Measurements from ENCODE around the gene PIK3R5.

The PIK3R5 gene

DNA sequence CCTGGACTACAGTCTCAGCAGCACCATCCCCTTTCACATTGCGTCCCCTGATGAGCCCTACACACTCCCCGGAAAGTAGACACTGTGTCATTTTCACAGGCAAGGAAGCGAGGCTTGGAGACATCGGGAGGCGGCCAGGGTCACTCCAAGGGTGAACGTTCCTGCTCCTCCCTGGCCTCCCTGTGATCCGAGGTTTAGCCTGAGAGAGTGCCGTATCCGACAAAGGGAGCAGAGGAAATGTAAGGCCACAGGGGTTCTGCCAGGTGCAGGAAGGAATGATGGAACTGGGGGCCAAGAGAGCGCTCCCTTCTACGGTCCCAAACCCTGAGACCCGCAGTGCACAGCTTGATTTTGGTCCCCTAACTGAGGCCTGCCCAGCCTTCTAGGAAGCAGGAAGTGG lies 90.1 kb downstream of the PIK3R5 start:
- no peak for DNase-seq
- in situ Hi-C loops (cut with HindIII; ENCODE audit: low pct_ligation_motif_present, low sequenced_read_pairs) = no loop called here
- Histone ChIP-seq H3K36me3 (replicated peaks) (no peaks in the 10 kb centered on the region), H3K27ac (no peak overlapping the region), H3K27me3 (replicated peaks) (no peaks in the 10 kb centered on the region), H3K4me3 (ENCODE audit: low read depth, low read length) (no peak overlapping the region)
- TF ChIP-seq, protein P1, sequence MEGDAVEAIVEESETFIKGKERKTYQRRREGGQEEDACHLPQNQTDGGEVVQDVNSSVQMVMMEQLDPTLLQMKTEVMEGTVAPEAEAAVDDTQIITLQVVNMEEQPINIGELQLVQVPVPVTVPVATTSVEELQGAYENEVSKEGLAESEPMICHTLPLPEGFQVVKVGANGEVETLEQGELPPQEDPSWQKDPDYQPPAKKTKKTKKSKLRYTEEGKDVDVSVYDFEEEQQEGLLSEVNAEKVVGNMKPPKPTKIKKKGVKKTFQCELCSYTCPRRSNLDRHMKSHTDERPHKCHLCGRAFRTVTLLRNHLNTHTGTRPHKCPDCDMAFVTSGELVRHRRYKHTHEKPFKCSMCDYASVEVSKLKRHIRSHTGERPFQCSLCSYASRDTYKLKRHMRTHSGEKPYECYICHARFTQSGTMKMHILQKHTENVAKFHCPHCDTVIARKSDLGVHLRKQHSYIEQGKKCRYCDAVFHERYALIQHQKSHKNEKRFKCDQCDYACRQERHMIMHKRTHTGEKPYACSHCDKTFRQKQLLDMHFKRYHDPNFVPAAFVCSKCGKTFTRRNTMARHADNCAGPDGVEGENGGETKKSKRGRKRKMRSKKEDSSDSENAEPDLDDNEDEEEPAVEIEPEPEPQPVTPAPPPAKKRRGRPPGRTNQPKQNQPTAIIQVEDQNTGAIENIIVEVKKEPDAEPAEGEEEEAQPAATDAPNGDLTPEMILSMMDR (IDR thresholded peaks at IDR 0.05; ENCODE audit: low read depth, low read length, missing control alignments) = no peak

DNA sequence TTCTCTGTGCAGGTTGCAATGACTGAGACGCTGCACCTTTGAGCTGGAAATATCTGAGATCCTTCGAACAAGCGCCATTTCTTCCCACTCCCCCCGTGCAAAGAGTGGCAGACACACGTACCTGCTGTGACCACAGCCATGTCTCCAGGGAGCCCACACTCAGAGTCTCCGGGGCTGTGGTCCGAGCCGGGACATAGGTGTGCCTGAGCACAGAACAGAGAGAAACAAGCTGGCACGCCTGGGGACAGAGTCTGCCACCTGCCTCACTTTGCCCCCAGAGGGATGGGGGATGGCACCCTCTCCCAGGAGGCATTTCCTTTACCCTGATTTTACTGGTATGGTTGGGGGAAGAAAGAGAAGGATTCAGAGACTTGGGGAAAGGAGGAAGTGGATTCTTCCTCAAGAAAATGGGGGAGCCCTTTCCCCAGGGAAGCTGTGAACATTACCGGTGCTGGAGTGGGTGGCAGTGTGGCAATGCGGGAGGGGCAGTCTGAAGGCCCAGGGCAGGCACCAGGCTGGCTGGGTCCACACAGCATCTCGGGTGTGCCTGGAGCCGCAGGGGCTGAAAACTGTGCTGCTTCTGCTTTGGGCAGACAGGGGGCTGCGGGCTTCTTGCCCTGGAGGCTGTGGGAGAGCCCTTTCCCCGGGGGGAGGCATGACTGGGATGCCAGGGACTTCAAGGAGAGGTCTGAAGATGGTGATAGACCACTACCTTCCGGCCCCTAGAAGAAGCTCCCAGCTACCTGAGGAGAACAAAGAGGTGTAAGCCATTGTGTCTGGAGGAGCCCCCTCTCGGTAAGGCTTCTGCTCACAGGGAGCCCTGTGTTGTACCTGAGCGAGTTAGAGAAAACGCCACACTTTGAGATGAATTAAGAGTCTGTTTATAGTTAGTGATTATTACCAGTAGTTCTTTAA lies 91.4 kb downstream of the PIK3R5 start:
- Histone ChIP-seq H3K27me3 (replicated peaks) (no peaks in the 10 kb centered on the region), H3K27ac (no peak overlapping the region), H3K36me3 (replicated peaks) (no peaks in the 10 kb centered on the region), H3K4me3 (ENCODE audit: low read depth, low read length) (no peak overlapping the region)
- DNase-seq = no peak
- in situ Hi-C loops (cut with HindIII; ENCODE audit: low pct_ligation_motif_present, low sequenced_read_pairs) = no loop called here
- TF ChIP-seq, protein P1 (IDR thresholded peaks at IDR 0.05; ENCODE audit: low read depth, low read length, missing control alignments) = no peak

DNA sequence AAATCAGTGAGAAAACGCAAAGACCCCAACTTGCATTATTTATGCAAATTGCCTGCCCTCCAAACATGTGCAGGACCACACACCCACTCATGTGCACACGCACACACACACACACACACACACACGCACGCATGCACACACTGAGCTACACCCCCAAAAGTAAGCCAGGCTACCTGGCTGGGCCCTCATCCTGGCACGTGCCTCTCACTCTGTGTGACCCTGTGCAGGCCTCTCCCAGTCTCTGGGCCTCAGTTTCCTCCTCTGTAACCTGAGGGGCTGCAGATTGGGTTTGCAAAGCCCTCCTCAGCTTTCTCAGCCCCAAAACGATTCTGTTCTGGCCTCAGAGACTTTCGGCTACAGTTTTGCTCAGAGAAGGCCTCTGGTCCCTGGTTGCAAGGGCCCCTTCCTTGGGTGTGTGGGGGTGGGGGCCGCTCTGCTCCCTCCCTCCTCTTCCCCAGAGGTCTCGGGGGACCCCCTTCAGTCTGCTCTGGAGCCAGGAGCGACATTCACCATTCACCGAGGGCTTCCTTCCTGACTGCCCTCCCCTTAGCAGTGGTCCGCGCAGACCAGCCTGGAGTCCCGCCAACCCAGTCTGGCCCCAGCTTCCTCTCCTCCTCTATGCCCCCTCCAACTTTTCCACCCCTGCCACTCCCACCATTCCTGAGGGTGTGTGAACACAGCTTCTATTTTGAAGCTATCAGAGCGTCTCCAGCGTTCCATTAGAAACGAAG lies 92.6 kb downstream of the PIK3R5 start:
- Histone ChIP-seq H3K4me3 (ENCODE audit: low read depth, low read length) (no peak overlapping the region), H3K36me3 (replicated peaks) (no peaks in the 10 kb centered on the region), H3K27ac (no peak overlapping the region), H3K27me3 (replicated peaks) (peaks cover 3% of the 10 kb centered on the region)
- TF ChIP-seq, protein P1 (IDR thresholded peaks at IDR 0.05; ENCODE audit: low read depth, low read length, missing control alignments) = no peak
- no peak for DNase-seq
- in situ Hi-C loops (cut with HindIII; ENCODE audit: low pct_ligation_motif_present, low sequenced_read_pairs) = no loop called here

DNA sequence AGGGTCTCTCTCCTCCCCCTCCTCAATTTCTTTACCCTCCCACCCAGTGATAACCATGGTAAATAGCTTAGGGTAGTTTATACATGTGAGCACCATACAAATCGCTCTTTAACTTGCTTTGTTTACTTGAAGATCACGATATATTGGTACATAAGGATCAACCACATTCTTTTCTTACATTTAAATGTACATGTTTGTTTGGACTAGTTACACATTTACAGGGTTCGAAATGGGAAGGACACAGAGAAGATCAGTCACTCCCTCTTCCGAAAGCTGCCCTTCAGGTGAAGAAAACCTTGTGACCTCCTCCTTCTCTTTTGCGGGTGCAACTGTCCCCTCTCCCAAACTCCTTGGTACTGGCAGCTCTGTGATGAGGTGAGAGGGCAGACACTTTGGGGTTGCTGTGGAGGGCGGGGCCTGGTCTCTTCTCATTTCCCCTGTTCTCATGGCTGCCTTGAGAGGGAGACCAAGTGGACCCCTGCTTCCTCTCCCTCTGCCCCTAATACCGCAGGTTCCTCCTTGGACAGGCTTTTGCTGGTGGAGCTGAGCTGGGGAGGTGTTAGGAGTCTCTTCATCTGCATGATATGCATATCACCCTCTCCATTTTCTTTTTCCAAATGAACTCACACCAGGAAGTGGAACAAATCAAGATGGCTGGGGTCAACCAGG lies 93.3 kb downstream of the PIK3R5 start:
- no peaks in the 10 kb centered on the region for H3K36me3 ChIP-seq (replicated peaks)
- DNase-seq = no peak
- H3K27ac ChIP-seq = no peak overlapping the region
- in situ Hi-C loops (cut with HindIII; ENCODE audit: low pct_ligation_motif_present, low sequenced_read_pairs) = no loop called here
- TF ChIP-seq, protein P1 (IDR thresholded peaks at IDR 0.05; ENCODE audit: low read depth, low read length, missing control alignments) = no peak
- peaks cover 3% of the 10 kb centered on the region for H3K27me3 ChIP-seq (replicated peaks)
- H3K4me3 ChIP-seq (ENCODE audit: low read depth, low read length) = no peak overlapping the region

DNA sequence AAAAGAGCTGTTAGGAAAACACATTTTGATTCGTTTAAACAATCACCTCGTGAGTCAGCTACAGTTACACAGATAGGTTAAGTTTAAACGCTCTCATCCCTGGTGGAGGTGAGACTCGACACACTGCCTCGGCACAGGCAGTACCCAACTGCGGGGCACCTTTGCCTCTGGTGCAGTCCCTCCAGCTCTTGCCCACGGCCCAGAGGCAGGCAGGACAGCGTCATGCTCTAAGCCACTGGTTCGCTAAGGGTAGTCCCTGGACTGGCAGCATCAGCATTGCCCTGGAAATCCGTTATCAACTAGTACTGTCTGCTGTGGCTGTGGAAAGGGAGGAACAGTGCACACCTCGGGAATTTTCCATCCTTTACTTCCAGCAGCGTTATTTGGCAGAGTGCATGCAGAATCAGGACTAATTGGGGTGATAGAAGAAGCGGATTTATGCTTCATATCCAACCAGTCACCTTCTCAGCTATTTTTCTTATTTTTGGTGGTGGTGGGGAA lies 94.4 kb downstream of the PIK3R5 start:
- Histone ChIP-seq H3K27me3 (replicated peaks) (peaks cover 3% of the 10 kb centered on the region), H3K4me3 (ENCODE audit: low read depth, low read length) (no peak overlapping the region), H3K36me3 (replicated peaks) (no peaks in the 10 kb centered on the region), H3K27ac (no peak overlapping the region)
- TF ChIP-seq, protein P1 (IDR thresholded peaks at IDR 0.05; ENCODE audit: low read depth, low read length, missing control alignments) = no peak
- in situ Hi-C loops (cut with HindIII; ENCODE audit: low pct_ligation_motif_present, low sequenced_read_pairs) = no loop called here
- DNase-seq = no peak
